H1 (cell line): Measurements from ENCODE around the gene MAS1L. TPM values are rescaled to one million over a fixed set of nuclear protein-coding genes. Genes with fewer than 3 reads are reported as not detected.

Experiments
- CTCF ChIA-PET: fragments of 300-600 bp; sonication (Branson Sonifier 250); formaldehyde crosslinking; loops from one replicate; lab custom pipeline; 2021; ENCODE audit not compliant: partially characterized antibody; lab: Charles Lee
- POLR2A ChIA-PET: fragments of 300-600 bp; sonication (Branson Sonifier 250); formaldehyde crosslinking; loops from one replicate; lab custom pipeline; 2021; ENCODE audit warnings: inconsistent platforms; ENCODE audit not compliant: partially characterized antibody; lab: Charles Lee
- DNase-seq, 2 experiments: peaks; one replicate each; pipeline versions ENCODE4 v3.0.0 to v3.0.0-alpha.2; 2010 to 2022; ENCODE audit warnings: low spot score in 2 of 2, low read depth in 1 of 2, mixed read lengths in 1 of 2
- FAIRE-seq: peaks from 2 replicates; lab custom pipeline; 2011; peaks lifted over from hg19 to GRCh38; lab: Jason Lieb, UNC
- H2AFZ ChIP-seq: 2 replicates; pipeline ENCODE4 v1.8.1; 2012; ENCODE audit warnings: low read length, inconsistent platforms
- H2AK5ac ChIP-seq: 2 replicates; pipeline ENCODE4 v1.6.1; 2013; ENCODE audit warnings: low read depth, low read length
- H2BK120ac ChIP-seq: replicated peaks from 2 replicates; pipeline ENCODE3; 2013; ENCODE audit warnings: low read depth, low read length, inconsistent platforms
- H2BK12ac ChIP-seq: 2 replicates; pipeline ENCODE4 v1.6.1; 2013; ENCODE audit warnings: low read depth, low read length
- H2BK15ac ChIP-seq: 2 replicates; pipeline ENCODE4 v1.6.1; 2013; ENCODE audit warnings: low read length
- H2BK20ac ChIP-seq: 2 replicates; pipeline ENCODE4 v1.6.1; 2013; ENCODE audit warnings: low read length
- H2BK5ac ChIP-seq: 2 replicates; pipeline ENCODE4 v1.6.1; 2013; ENCODE audit warnings: low read depth, low read length
- H3K14ac ChIP-seq: 2 replicates; pipeline ENCODE4 v1.6.1; 2013; ENCODE audit warnings: inconsistent platforms; ENCODE audit not compliant: insufficient read length
- H3K18ac ChIP-seq: 2 replicates; pipeline ENCODE4 v1.6.1; 2013; ENCODE audit warnings: low read length; ENCODE audit errors: extremely low read depth
- H3K23ac ChIP-seq: 2 replicates; pipeline ENCODE4 v1.6.1; 2013; ENCODE audit warnings: inconsistent platforms; ENCODE audit not compliant: insufficient read length
- H3K23me2 ChIP-seq: 2 replicates; pipeline ENCODE4 v1.6.1; 2013; ENCODE audit warnings: low read depth, low read length
- H3K27ac ChIP-seq: 2 replicates; pipeline ENCODE4 v1.6.1; 2011; ENCODE audit warnings: low read depth, low read length, inconsistent platforms
- H3K27me3 ChIP-seq, 4 experiments: replicated peaks in 1 of 4; 1 replicate in 1 of 4; 2 replicates in 3 of 4; pipeline versions ENCODE4 v1.6.1 to v1.8.1; 2011 to 2013; ENCODE audit warnings: low read length in 3 of 4, mild to moderate bottlenecking in 3 of 4, inconsistent platforms in 2 of 4, mixed read lengths in 2 of 4, moderate library complexity in 1 of 4; ENCODE audit not compliant: control insufficient read depth in 3 of 4, insufficient read depth in 3 of 4; ENCODE audit errors: extremely low read depth in 1 of 4
- H3K36me3 ChIP-seq, 4 experiments: 2 replicates each; pipeline versions ENCODE4 v1.6.1 to v1.8.1; 2011 to 2013; ENCODE audit warnings: mild to moderate bottlenecking in 4 of 4, low read length in 3 of 4, moderate library complexity in 2 of 4, control low read depth in 1 of 4, inconsistent platforms in 1 of 4; ENCODE audit not compliant: insufficient read depth in 4 of 4, control insufficient read depth in 2 of 4
- H3K4ac ChIP-seq: replicated peaks from 2 replicates; pipeline ENCODE3; 2013; ENCODE audit warnings: low read length, low read depth, mixed read lengths, inconsistent platforms; ENCODE audit not compliant: insufficient read length
- H3K4me1 ChIP-seq, 4 experiments: replicated peaks in 1 of 4; 1 replicate in 1 of 4; 2 replicates in 3 of 4; pipeline versions ENCODE4 v1.6.1 to v1.8.1; 2011 to 2013; ENCODE audit warnings: low read length in 3 of 4, inconsistent platforms in 2 of 4, mixed read lengths in 1 of 4; ENCODE audit not compliant: insufficient read depth in 4 of 4, control insufficient read depth in 3 of 4
- H3K4me2 ChIP-seq, 2 experiments: 2 replicates each; pipeline versions ENCODE4 v1.6.1 to v1.8.1; 2011 to 2013; ENCODE audit warnings: low read depth in 2 of 2, low read length in 2 of 2, control low read depth in 1 of 2, inconsistent platforms in 1 of 2, mild to moderate bottlenecking in 1 of 2; ENCODE audit not compliant: insufficient read depth in 1 of 2
- H3K4me3 ChIP-seq, 4 experiments: fragments of 200-600, 300-600 bp in 1 of 4; sonication (generic), shearing (Covaris generic), sonication (Bioruptor Twin) in 1 of 4; 2 replicates each; pipeline versions ENCODE4 v1.5.1 to v1.8.1; 2011 to 2016; ENCODE audit warnings: low read length in 4 of 4, low read depth in 3 of 4, control low read depth in 2 of 4, inconsistent platforms in 2 of 4, mild to moderate bottlenecking in 2 of 4, mixed read lengths in 1 of 4, moderate library complexity in 1 of 4; ENCODE audit not compliant: insufficient read depth in 2 of 4; ENCODE audit errors: extremely low read depth in 1 of 4
- H3K56ac ChIP-seq: replicated peaks from 2 replicates; pipeline ENCODE3; 2013; ENCODE audit warnings: low read depth, mild to moderate bottlenecking, mixed read lengths, low read length, inconsistent platforms; ENCODE audit not compliant: insufficient read length
- H3K79me1 ChIP-seq: 2 replicates; pipeline ENCODE4 v1.6.1; 2013; ENCODE audit warnings: low read depth, low read length, control low read depth
- H3K79me2 ChIP-seq, 2 experiments: 2 replicates each; pipeline versions ENCODE4 v1.6.1 to v1.8.1; 2012 to 2013; ENCODE audit warnings: low read length in 2 of 2, mild to moderate bottlenecking in 2 of 2, inconsistent platforms in 1 of 2; ENCODE audit not compliant: insufficient read depth in 2 of 2, control insufficient read depth in 1 of 2
- H3K9ac ChIP-seq, 4 experiments: replicated peaks in 1 of 4; 1 replicate in 1 of 4; 2 replicates in 3 of 4; pipeline versions ENCODE4 v1.6.1 to v1.8.1; 2011 to 2013; ENCODE audit warnings: low read depth in 3 of 4, low read length in 3 of 4, control low read depth in 2 of 4, mild to moderate bottlenecking in 2 of 4, moderate library complexity in 2 of 4, inconsistent platforms in 1 of 4; ENCODE audit errors: extremely low read depth in 1 of 4
- H3K9me3 ChIP-seq, 2 experiments: 2 replicates each; pipeline versions ENCODE4 v1.6.1 to v1.8.1; 2012 to 2013; ENCODE audit warnings: mild to moderate bottlenecking in 2 of 2, moderate library complexity in 2 of 2, control low read depth in 1 of 2, inconsistent platforms in 1 of 2, low read depth in 1 of 2, low read length in 1 of 2, mixed read lengths in 1 of 2; ENCODE audit not compliant: insufficient read depth in 2 of 2
- H4K20me1 ChIP-seq, 2 experiments: replicated peaks in 1 of 2; 2 replicates each; pipeline versions ENCODE3 to v1.8.1; 2011 to 2013; ENCODE audit warnings: inconsistent platforms in 2 of 2, low read length in 2 of 2, mild to moderate bottlenecking in 1 of 2; ENCODE audit not compliant: insufficient read depth in 2 of 2, control insufficient read depth in 1 of 2
- H4K5ac ChIP-seq: 2 replicates; pipeline ENCODE4 v1.6.1; 2013; ENCODE audit warnings: low read length, low read depth, mixed read lengths, inconsistent platforms; ENCODE audit not compliant: insufficient read length
- H4K8ac ChIP-seq: 2 replicates; pipeline ENCODE4 v1.8.0; 2013; ENCODE audit warnings: mild to moderate bottlenecking, moderate library complexity, low read length, inconsistent platforms; ENCODE audit not compliant: insufficient read depth; ENCODE audit errors: extremely low read depth
- H4K91ac ChIP-seq: replicated peaks from 2 replicates; pipeline ENCODE3; 2013; ENCODE audit warnings: low read length, mixed read lengths, inconsistent platforms; ENCODE audit not compliant: insufficient read length
- CHD1 ChIP-seq: IDR thresholded peaks from 2 replicates; pipeline ENCODE4 v1.6.1; 2012; ENCODE audit warnings: low read depth, low read length, improper control_type of control experiment
- CTBP2 ChIP-seq: IDR thresholded peaks from 2 replicates; pipeline ENCODE4 v1.7.0; 2011; ENCODE audit warnings: borderline replicate concordance, mild to moderate bottlenecking, moderate library complexity, mixed read lengths, low read length; ENCODE audit not compliant: insufficient read depth, insufficient read length
- GTF2F1 ChIP-seq: IDR thresholded peaks from 2 replicates; pipeline ENCODE4 v1.6.1; 2012; ENCODE audit warnings: low read depth, low read length, improper control_type of control experiment, borderline replicate concordance
- KDM4A ChIP-seq: IDR thresholded peaks from one replicate; pipeline ENCODE4 v1.7.1; 2012; ENCODE audit warnings: low read depth, mild to moderate bottlenecking, moderate library complexity, low read length, inconsistent platforms; ENCODE audit not compliant: severe bottlenecking
- MAFK ChIP-seq: IDR thresholded peaks from 2 replicates; pipeline ENCODE4 v1.6.1; 2012; ENCODE audit warnings: low read depth, mild to moderate bottlenecking, improper control_type of control experiment, low read length
- RAD21 ChIP-seq, 2 experiments: IDR thresholded peaks in 1 of 2; conservative IDR thresholded peaks in 1 of 2; 2 replicates each; pipeline ENCODE4 v1.6.1; 2011; ENCODE audit warnings: low read depth in 2 of 2, low read length in 2 of 2, improper control_type of control experiment in 1 of 2, inconsistent platforms in 1 of 2, mild to moderate bottlenecking in 1 of 2, moderate library complexity in 1 of 2
- RXRA ChIP-seq: IDR thresholded peaks from 2 replicates; pipeline ENCODE4 v1.6.1; 2011; ENCODE audit warnings: low read depth, mild to moderate bottlenecking, low read length, moderate library complexity; ENCODE audit not compliant: insufficient read depth
- SRF ChIP-seq: IDR thresholded peaks from 2 replicates; pipeline ENCODE4 v1.6.1; 2011; ENCODE audit warnings: mild to moderate bottlenecking, low read depth, low read length, moderate library complexity
- TAF1 ChIP-seq: IDR thresholded peaks from 2 replicates; pipeline ENCODE4 v1.6.1; 2011; ENCODE audit warnings: mild to moderate bottlenecking, low read depth, low read length
- TAF7 ChIP-seq: optimal IDR thresholded peaks from 2 replicates; pipeline ENCODE3; 2011; ENCODE audit warnings: low read depth, mild to moderate bottlenecking, inconsistent platforms, low read length, moderate library complexity, borderline replicate concordance
- WGBS, 2 experiments: shearing (Covaris generic) in 1 of 2; methylation state at CpG; one replicate each; pipeline versions ENCODE4 v1.1.6 to v1.1.7; 2013 to 2015; ENCODE audit warnings: low lambda C conversion rate in 2 of 2, mixed read lengths in 2 of 2, inconsistent platforms in 1 of 2, low coverage in 1 of 2, missing lambda C conversion rate in 1 of 2; ENCODE audit not compliant: insufficient replicate concordance in 2 of 2, insufficient coverage in 1 of 2, insufficient read length in 1 of 2; ENCODE audit errors: extremely low coverage in 1 of 2, missing lambda C conversion rate in 1 of 2; 5-methylcytosine and 5-hydroxymethylcytosine counted together
- polyA plus RNA-seq, 7 experiments: library from polyadenylated mRNA; depleted of rRNA in 3 of 7; stranded (reverse) in 5 of 7; unstranded in 2 of 7; fragments of >200 nt in 5 of 7; fragments of 200-250 nt in 2 of 7; gene quantifications; 1 replicate in 5 of 7; 2 replicates in 1 of 7; 4 replicates in 1 of 7; pipeline versions ENCODE4 v1.2.1 to v1.2.3, GENCODE V29; 2011 to 2013; ENCODE audit warnings: missing spikeins in 2 of 7, mixed read lengths in 2 of 7
- total RNA-seq: library from RNA; stranded (reverse); fragmentation: NEBNext Ultra II Directional; extraction: Animal tissue kit (Norgen Biotek cat#: 25700); gene quantifications from 2 replicates; pipeline ENCODE4 v1.2.1, GENCODE V29; 2021

The MAS1L gene
- total and polyA plus RNA-seq, 2 of the 8 experiments (the other 6 are each of a cell fraction or from before 2014, with no cell fraction given) = not detected

GRCh38 chr6:29530671-29531310, 43.0 kb upstream of the MAS1L start:
- Histone ChIP-seq H4K5ac (no peak overlapping the region), H2AK5ac (no peak overlapping the region), H3K56ac (no peak overlapping the region), H3K14ac (no peak overlapping the region), H3K9me3 (no peaks in the 10 kb centered on the region), H3K36me3 (no peaks in the 10 kb centered on the region), H2BK20ac (no peak overlapping the region), H2BK15ac (no peak overlapping the region), H4K8ac (no peak overlapping the region; the same call in 1 of the 2 replicates), H3K27ac (no peak overlapping the region), H3K4ac (no peak overlapping the region), H2BK5ac (no peak overlapping the region), H3K18ac (no peak overlapping the region), H3K4me2 (no peak overlapping the region), H2BK12ac (no peak overlapping the region), H3K27me3 (no peaks in the 10 kb centered on the region; a peak in 1 of 7 replicates), H3K79me1 (no peaks in the 10 kb centered on the region), H3K4me1 (no peaks in the 10 kb centered on the region), H4K20me1 (no peaks in the 10 kb centered on the region), H3K23me2 (no peaks in the 10 kb centered on the region), H3K23ac (no peak overlapping the region), H4K91ac (no peak overlapping the region), H3K4me3 (no peak overlapping the region), H3K9ac (no peak overlapping the region), H2AFZ (no peak overlapping the region), H3K79me2 (no peaks in the 10 kb centered on the region), H2BK120ac (no peak overlapping the region)
- POLR2A ChIA-PET = no interaction called here
- 80% methylated on average over 2 of the region's 2 CpGs; no CpG with 5 or more reads in 1 of the 2 experiments for WGBS, 2 experiments
- DNase-seq (peak in 1 of 2 experiments; percentile 27), FAIRE-seq (no peak)
- CTCF ChIA-PET = interaction anchor here (1.0 to 2.4 kb wide), 3 partner anchors 15 to 58 kb away, joined by 3 to 10 read pairs (median 8); no protein-coding TSS in a partner anchor
- TF ChIP-seq CTBP2 (no peak), TAF7 (no peak), SRF (no peak), RAD21 (IDR thresholded peaks at IDR 0.05 in 1 of 2, conservative IDR thresholded peaks at IDR 0.05 in 1 of 2; ENCODE audit: low read depth in 2 of 2, low read length in 2 of 2) (no peak), GTF2F1 (no peak), RXRA (no peak), MAFK (no peak), KDM4A (no peak), TAF1 (no peak), CHD1 (no peak)
